ENCODE measurements around the gene POLR2E. TPM values are rescaled to one million over a fixed set of nuclear protein-coding genes. Genes with fewer than 3 reads are reported as not detected.

POLR2E gene
- total and polyA plus RNA-seq, 9 of the 15 experiments (the other 6 are each of a cell fraction or from before 2014, with no cell fraction given) = 3.4 to 413 (median 244) TPM

- TF ChIP-seq AFF1 (IDR thresholded peaks at IDR 0.05; ENCODE audit: low read depth in 1 of 2, partially characterized antibody in 2 of 2) (no peak), NR1H2 (CRISPR knock-in tag; IDR thresholded peaks at IDR 0.05) (peak; percentile 63; the same call in 1 of the 2 replicates), NUFIP1 (IDR thresholded peaks at IDR 0.05; ENCODE audit: partially characterized antibody) (no peak), CTCFL (IDR thresholded peaks at IDR 0.05; ENCODE audit: borderline replicate concordance, insufficient read depth, low read depth, low read length, poor library complexity, severe bottlenecking) (no peak), ZNF316 (IDR thresholded peaks at IDR 0.05) (no peak), SAFB (IDR thresholded peaks at IDR 0.05; ENCODE audit: borderline replicate concordance, low read depth, low read length) (peak; percentile 47; the same call in 1 of the 2 replicates), MNT (conservative IDR thresholded peaks at IDR 0.05) (peak in 1 of 2 experiments; percentile 75; a peak in 2 of 4 replicates), ZNF318 (IDR thresholded peaks at IDR 0.05; ENCODE audit: borderline replicate concordance in 1 of 2, low read depth in 1 of 2) (no peak), LCOR (CRISPR knock-in tag; IDR thresholded peaks at IDR 0.05) (no peak)
Measured at GRCh38 chr19:1112268-1113029, 17.3 kb upstream of the POLR2E start (continued).

Measured in K562 (cell line).